CD1c-positive myeloid dendritic cell (primary cell): ENCODE measurements around the gene OGG1.

Experiments
- DNase-seq: peaks from one replicate; pipeline ENCODE4 v3.0.0-alpha.2; 2016; ENCODE audit errors: extremely low spot score

Gene OGG1

DNA sequence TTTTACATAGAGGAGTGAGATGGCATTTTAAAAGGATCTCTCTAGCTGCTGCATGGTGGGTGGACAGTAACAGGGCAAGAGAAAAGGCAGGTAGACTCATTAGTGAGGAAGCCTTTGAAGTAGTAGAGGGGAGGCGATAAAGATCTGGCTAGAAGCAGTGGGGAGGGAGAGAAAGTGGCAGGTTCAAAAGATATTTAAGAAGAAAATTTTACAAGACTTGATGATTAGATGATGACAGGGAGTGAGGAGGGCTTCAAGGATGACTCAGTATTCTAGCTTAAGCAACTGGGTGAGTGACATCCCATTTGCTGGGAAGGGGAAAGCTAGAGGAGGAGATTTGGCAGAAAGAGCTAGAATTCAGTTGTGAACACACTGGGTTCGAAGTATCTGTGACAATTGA is 22.0 kb upstream of the OGG1 start:
- no peak for DNase-seq

DNA sequence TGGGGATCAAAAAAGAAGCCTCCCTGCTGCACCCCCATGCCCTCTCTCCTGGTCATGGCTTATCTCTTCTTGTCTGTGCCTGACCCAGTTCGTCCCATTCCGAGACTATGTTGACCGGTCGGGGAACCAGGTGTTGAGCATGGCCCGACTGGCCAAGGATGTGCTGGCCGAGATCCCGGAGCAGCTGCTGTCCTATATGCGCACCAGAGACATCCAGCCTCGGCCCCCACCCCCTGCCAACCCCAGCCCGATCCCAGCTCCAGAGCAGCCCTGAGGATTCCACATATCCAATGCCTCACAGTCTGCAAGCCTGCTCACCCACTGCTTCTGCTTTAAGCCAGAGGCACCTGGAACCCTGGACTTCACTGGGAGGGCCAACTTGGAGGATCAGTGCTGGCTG is 20.3 kb upstream of the OGG1 start:
- DNase-seq, result no peak

DNA sequence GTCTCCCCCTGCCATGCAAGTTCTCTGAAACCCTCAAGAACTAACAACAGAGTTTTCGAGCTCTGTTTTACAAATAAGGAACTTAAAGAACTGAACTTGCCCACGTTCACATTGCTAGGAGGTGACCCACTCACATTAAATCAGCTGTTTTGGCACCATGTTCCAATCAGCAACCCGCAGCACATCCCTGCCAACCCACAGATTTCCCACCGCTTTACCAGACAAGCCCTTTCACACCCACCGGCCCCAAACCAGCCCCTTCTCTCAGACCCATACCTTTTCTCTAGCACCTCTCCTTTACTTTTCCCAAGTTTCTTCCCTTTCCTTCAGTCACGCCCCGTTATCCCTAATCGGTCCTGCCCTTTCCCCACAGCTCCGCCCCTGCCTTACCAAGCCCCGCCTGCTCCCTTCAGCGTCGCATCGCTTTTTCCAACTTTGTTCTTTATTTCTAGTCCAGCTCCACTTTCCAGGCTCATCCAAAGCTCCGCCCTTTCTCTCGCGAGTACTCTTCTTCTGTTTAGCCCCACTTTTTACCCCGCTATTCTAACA is 19.0 kb upstream of the OGG1 start:
- DNase-seq, result peak; percentile 76

DNA sequence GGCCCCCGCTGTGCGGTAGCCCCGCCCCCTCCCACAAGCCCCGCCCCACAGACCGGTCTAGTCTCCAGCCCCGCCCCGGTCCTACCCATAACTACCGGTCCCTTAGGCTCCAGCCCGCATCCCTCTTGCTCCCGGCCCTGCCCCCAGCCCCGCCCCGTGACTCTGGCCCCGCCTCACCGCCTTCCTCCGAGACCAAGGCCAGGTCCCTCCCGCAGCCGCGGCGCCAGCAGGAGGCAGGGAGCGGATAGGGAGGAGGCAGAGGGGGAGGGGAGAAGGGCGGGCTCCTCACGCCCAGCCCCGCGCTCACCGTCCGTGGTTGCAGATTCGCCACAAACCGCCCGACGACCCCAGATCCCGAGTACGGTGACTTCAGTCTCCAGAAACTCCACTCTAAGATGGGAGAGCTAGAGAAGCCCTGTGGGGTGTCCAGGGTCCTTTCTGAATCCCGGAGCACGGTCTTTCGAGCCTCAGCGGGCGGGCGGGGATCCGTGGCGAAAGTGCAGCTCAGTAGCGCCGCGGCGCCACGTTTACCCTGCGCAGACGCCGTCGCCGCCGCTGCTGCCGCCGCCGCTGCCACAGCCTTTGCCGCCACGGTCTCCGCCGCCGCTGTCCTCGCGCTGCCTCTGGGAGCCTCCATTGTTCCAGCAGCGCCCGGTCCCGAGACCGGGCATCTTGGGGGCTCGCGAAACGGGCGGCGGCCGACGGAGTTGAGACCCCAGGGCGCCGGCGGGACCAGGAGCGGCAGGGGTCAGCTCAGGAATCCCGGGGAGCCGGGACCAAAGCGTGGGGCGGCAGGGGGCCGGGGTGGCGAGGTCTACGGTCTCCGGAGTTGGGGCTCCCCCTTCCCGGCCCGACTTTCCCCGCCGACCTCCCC is 18.3 kb upstream of the OGG1 start, which contains the start of gene BRPF1:
TSS of gene BRPF1 (plus strand) at position 530 of the 874 bp plus-strand sequence. CDS start 2,406 bp downstream, outside the sequence.
- DNase-seq, result peak; percentile 99

DNA sequence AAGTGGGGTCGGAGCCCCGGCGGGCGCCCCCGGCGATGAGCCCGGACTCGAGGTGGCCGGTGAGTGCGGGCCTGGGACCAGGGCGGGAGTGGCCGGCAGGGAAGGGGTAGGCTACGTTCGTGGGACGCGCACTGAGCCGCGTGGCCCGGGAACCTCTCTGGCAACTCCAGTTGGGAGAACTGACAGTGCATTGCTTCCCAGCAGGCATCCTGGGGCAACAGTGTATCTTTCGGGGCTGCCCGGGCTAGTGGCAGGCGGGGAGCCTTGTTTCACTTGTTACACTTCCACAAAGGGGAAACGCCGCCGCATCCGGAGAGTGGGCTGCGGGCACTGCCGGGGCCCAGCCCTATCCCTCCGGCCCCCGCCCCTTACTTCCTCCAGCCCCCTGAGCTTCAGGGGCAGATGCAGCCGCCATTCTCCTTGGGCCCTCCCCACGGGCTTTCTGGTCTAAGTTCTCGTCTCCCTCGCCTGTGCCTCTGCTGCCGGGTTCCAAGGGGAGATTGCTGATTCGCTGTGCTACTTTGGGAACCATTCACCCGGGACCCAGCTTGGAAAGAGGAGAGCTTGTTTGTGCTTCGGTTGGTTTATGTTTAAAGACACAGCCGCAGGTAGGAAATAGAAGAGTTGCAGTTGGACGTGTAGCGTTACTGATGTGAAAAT is 17.5 kb upstream of the OGG1 start:
- peak; percentile 77 for DNase-seq

DNA sequence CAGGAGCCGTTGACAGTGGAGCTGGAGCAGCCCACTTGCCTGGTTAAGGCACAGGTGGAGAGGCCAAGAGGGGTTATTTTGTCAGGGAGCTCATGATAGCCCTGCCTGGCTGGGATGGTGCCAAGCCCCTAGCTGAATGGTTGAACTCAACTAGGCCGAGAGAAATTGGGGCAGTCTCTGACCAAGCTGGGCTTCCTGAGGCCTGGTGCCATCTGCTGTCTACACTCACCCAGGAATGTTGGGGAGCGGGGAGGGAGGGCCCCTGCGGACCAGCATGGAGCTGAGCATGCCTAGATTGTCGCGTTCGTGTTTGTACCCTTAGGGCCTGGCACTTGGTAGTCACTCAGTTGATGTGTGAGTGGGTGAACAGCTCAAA is 17.0 kb upstream of the OGG1 start:
- no peak for DNase-seq

DNA sequence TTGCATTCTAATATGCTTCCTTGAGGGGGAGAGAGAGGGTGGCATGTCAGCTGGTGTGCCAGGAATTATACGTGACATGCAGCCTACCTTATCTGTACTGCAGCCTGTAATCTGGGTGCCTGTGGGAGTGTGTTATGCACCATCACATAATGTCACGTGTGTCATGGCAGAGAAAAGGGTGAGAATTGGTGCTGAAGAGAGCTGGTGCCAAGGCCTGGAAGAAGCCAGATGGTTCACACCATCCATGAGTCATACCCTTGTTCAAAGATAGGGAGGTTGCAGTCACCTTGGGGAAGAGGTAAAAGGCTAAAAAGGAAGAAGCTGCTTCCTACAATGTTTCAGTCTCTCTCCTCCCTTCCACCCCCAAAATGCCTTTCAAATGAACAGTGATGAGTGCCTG is 12.9 kb upstream of the OGG1 start:
- no peak for DNase-seq

DNA sequence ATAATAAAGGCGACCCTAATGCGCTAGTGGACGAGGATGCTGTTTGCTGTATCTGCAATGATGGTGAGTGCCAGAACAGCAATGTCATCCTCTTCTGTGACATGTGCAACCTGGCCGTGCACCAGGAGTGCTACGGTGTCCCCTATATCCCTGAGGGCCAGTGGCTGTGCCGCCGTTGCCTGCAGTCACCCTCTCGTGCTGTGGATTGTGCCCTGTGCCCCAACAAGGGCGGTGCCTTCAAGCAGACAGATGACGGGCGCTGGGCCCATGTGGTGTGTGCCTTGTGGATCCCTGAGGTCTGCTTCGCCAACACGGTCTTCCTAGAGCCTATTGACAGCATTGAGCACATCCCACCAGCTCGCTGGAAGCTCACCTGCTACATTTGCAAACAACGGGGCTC is 10.6 kb upstream of the OGG1 start:
- no peak for DNase-seq

DNA sequence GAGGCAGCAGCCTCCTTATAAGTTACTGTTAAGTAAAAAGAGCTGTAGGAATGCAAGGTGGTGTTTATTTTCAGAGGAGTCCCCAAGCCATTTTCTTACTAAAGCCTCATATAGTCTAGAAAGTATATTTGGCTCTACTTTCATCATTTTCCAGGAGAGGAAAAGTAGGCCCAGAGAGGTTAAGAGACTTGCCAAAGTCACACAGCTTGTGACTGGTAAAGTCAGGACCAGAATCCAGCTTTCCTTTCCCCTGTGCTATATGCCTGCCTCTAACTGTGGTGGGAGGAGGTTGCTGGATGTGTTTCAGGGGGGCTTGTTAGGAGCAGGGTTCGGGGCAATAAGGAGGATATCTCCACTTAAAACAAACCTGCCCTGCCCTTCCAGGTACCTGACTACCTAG is 7.2 kb upstream of the OGG1 start:
- no peak for DNase-seq

DNA sequence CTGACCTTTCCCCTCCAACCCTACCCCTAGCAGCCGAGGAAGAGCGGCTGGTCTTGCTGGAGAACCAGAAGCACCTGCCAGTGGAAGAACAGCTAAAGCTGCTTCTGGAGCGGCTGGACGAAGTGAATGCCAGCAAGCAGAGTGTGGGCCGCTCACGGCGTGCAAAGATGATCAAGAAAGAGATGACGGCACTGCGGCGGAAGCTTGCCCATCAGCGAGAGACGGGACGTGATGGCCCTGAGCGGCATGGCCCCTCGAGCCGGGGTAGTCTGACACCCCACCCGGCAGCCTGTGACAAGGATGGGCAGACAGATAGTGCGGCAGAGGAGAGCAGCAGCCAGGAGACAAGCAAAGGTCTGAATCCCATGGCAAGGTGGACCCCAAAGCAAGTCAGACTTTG is 6.2 kb upstream of the OGG1 start:
- no peak for DNase-seq

DNA sequence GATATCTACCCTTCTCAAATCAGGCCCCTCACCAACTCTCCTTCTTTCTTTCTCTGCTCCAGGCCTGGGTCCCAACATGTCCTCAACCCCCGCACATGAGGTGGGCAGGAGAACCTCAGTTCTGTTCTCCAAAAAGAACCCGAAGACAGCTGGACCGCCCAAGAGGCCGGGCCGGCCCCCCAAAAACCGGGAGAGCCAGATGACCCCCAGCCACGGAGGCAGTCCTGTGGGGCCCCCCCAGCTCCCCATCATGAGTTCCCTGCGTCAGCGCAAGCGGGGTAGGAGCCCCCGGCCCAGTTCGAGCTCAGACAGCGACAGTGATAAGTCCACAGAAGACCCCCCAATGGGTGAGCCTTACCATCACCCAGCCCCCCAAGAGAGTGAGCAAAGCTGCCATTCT is 5.6 kb upstream of the OGG1 start:
- no peak for DNase-seq

DNA sequence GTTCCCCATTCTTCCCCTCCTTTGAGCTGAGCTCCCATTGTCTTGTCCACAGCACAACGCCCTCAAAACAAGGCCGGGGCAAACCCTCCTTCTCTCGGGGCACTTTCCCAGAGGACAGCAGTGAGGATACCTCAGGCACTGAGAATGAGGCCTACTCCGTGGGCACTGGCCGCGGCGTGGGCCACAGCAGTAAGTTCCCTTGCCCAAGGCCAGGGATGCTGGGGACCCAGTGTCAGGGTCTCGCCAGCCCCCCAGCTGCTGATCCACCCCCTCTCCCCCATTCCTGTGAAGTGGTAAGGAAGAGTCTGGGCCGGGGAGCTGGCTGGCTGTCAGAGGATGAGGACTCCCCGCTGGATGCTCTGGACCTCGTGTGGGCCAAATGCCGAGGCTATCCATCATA is 4.2 kb upstream of the OGG1 start:
- DNase-seq, result no peak

DNA sequence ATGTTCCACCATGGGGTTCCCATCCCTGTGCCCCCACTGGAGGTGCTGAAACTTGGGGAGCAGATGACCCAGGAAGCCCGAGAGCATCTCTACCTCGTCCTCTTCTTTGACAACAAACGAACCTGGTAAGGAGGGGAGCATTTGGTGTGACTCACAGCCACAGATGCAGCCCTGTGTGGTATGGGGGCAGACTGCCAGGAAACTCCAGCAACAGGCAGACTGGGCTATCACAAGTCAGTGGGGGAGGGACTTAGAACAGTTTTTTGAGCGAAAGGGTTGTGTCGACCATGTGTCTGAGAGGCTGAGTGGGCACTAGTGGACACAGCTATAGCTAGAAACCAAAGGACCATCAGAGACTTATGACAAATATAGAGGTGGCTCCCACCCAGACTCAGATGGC is 3.4 kb upstream of the OGG1 start:
- DNase-seq, result no peak

DNA sequence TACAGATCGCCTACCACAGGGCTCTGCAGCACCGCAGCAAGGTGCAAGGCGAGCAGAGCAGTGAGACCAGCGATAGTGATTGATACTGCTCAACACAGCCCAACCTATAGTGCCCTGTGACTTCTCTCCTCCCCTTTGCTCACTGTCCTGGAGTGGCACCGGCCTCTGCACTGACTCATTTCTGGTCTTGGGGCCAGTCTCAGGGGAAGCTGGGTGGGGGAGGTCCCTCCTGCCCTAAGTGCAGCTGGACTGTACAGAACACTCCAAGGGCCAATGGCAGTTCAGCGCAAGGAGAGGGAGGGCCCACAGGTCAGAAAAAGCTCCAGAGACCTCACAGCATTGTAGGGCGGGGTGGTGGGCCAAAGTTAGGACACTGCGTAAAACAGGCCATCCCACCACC is 2.5 kb upstream of the OGG1 start:
- DNase-seq, result no peak

DNA sequence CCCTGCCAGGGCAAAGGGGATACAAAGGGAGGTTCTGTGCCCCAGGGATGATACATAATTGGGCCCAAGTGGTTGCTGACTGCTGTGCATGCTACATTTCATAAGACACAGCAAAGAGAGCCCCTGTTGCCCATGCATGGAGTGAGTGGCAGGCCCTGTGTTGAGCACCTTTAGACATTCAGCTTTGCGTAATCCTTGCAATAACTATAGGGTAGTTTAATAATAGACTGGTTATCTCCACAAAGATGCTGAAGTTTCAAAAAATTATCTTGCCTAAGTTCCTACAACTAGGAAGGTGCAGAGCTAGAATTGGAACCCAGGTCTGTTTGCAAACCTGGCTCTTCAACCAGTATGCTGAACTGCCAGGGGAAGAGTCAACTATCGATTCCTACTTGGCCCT is 1.7 kb upstream of the OGG1 start:
- no peak for DNase-seq

DNA sequence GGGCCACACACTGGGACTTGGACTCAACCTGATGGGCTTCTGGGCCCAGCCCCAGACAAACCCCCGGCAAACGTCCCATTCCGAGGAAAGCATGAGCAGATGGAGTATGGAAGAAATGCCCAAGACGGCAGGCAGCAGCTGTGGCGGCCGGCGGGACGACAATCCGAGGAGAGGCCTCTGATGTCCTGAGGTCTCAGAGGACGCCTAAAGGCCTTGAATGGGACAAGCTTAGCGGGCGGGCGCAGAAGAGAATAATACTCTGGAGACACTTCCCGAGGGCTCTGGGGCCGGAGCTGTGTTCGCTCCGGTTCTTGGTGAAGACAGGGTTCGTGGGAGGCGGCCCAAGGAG is 482 bp upstream of the OGG1 start:
- DNase-seq, result no peak

DNA sequence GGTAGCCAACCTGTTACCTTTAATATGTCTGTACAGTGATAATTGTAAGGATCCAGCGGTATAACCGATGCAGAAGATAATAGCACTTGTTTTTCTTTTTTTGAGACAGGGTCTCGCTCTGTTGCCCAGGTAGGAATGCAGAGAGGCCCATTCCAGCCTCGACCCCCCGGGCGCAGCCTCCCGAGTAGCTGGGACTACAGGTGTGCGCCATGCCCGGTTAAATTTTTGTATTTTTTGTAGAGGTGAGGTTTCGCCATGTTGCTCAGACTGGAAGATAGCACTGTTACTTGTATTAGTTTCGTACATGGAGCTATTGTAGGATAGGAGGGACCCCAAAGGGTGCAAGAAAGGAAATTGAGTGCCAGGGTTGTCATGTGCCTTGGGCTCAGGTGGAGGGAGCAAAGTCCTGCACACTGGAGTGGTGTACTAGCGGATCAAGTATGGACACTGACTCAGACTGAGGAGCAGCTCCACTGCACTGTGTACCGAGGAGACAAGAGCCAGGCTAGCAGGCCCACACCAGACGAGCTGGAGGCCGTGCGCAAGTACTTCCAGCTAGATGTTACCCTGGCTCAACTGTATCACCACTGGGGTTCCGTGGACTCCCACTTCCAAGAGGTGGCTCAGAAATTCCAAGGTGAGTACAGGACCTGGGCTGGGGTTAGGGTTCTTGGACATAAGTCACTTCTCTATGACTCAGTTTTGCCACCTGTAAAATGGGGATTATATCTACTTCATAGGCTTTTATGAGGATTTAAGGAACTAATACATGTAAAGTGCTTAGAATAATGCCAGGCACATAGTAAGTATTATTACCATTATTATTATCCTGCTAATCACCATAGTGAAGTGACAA is 1.0 kb downstream of the OGG1 start:
- DNase-seq, result no peak

DNA sequence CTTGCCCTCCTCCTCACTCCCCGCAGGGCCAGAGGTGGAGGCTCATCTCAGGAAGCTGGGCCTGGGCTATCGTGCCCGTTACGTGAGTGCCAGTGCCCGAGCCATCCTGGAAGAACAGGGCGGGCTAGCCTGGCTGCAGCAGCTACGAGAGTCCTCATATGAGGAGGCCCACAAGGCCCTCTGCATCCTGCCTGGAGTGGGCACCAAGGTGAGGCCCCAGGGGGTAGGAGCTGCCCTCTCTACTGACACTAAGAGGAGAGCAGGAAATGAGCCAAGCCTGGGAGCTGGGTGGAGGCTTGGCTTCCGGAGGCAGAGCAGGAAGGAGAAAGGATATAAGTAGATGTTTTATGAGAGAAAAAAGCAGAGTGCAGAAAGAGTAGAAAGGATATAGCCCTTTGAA is 4.9 kb downstream of the OGG1 start:
- no peak for DNase-seq

DNA sequence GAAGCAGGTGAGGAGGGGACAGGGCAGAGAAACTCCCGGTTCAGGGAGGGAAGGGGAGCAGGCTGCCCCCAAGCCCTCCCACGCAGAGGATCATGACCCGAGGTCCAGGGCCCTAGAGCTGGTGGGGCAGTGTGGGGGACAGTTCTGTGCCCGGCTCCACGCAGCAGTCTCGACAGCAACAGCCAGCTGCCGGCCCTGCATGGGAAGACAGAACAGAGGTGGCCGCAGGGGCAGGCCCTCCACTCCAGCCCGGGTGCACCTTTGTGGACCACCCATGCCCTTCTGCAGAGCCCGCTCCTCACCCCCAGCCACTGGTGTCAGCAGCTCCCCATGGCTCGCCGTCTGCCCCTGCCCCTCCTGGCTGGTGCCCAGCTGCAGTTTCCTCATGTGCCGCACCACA is 7.7 kb downstream of the OGG1 start:
- DNase-seq, result no peak

DNA sequence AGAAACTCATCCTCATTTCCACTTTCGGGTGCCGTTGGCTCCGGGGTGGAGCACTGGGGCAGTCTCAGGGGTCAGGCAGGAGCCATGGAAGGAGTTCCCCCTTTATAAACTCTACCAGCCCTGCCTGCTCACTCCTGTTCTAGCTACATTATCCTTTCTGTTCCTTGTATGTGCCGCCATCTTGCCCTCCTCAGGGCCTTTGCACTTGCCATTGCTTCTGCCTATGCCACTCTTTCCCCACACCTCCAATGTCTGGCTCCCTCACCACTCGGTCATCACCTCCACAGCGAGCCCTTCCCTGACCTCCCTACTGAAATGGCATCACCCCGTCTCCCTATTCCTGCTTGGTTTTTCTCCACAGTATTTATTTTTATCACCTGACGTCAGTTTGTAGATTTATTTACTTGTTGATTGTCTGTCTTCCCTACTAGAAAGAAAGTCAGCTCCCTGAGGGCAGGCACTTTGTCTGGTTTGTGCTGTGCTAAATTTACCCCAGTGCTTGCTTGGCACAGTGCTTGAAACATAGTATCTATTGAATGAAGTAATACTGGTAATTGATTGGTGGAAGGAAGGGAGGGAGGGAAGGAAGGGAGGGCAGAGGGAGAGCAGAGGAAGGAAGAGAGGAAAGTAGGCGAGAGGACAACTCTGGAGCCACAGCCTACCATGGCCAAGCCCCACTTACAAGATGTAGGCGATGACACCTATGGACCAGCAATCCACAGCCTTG is 11.2 kb downstream of the OGG1 start:
- DNase-seq, result no peak

DNA sequence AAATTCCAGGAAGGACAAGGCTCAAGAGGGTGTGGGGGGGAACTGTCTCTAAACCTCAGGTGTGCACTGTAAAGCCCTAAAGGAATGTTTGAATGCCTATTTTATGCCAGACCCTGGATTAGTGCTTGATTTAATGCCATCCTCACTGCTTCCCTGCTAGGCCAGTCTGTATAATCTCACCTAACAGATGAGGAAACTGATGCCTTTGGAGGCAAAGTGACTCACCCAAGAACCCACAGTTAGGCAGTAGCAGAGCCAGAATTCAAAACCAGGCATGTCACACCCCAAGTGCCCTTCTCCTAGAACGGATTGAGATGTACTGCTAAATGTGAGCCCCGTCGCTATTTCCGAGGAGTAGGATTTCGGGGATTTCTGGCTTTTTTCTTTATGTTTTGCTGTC is 12.2 kb downstream of the OGG1 start:
- no peak for DNase-seq

DNA sequence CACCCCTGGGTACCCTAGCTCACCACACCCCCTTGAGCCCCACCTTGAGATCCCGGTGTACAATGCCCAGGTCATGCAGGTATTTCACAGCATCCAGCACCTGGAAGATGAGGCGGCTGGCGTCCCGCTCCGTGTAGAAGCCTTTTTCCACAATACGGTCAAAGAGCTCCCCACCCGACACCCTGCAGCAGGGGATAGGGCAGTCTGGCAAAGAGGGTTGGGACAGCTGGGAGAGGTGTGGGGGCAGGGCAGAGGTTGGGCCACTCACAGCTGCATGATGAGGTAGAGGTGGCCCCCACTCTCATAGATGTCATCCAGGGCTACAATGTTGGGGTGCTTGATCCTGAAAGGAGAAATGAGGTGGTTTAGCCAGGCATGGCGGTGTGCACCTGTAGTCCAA is 13.1 kb downstream of the OGG1 start:
- no peak for DNase-seq
